ENCODE data around the gene DENND1B. TPM values are rescaled to one million over a fixed set of nuclear protein-coding genes. Genes with fewer than 3 reads are reported as not detected.

Gene DENND1B
- total RNA-seq, 3 donors from 2014 or later: 10.1 to 54.7 (median 29.8) TPM

GRCh38 chr1:197615693-197616011 lies 159.6 kb downstream of the DENND1B start:
- TF ChIP-seq POLR2A (IDR thresholded peaks at IDR 0.05): no peak
- no peak for TF ChIP-seq POLR2AphosphoS5 (IDR thresholded peaks at IDR 0.05)
- no peak for TF ChIP-seq CTCF (IDR thresholded peaks at IDR 0.05)
- no peak overlapping the region for H3K4me3 ChIP-seq
- no peak for DNase-seq (ENCODE audit: low spot score in 2 of 2)
- H3K27me3 ChIP-seq: no peaks in the 10 kb centered on the region
- intact Hi-C loops (cut with DNase I; ENCODE audit: low total_unique reads): no loop called here
- H3K4me1 ChIP-seq: no peaks in the 10 kb centered on the region
- no peaks in the 10 kb centered on the region for H3K9me3 ChIP-seq
- no peaks in the 10 kb centered on the region for H3K36me3 ChIP-seq
- no peak overlapping the region for H3K27ac ChIP-seq

- Histone ChIP-seq H3K4me3 (no peak overlapping the region), H3K4me1 (no peaks in the 10 kb centered on the region), H3K27me3 (no peaks in the 10 kb centered on the region), H3K9me3 (no peaks in the 10 kb centered on the region), H3K36me3 (no peaks in the 10 kb centered on the region), H3K27ac (no peak overlapping the region)
- TF ChIP-seq POLR2AphosphoS5 (IDR thresholded peaks at IDR 0.05): no peak
- TF ChIP-seq CTCF (IDR thresholded peaks at IDR 0.05): peak in 2 of 3 donors; percentile 42 to 49
- no peak for DNase-seq (ENCODE audit: low spot score in 2 of 2)
- intact Hi-C loops (cut with DNase I; ENCODE audit: low total_unique reads): no loop called here
Observed at GRCh38 chr1:197614916-197615692, 160.2 kb downstream of the DENND1B start.

GRCh38 chr1:197606168-197606845 lies 169.0 kb downstream of the DENND1B start:
- Histone ChIP-seq H3K27me3 (no peaks in the 10 kb centered on the region), H3K4me3 (no peak overlapping the region), H3K4me1 (no peaks in the 10 kb centered on the region), H3K9me3 (no peaks in the 10 kb centered on the region), H3K27ac (no peak overlapping the region), H3K36me3 (no peaks in the 10 kb centered on the region)
- TF ChIP-seq CTCF (IDR thresholded peaks at IDR 0.05) (no peak), POLR2AphosphoS5 (IDR thresholded peaks at IDR 0.05) (no peak), POLR2A (IDR thresholded peaks at IDR 0.05) (no peak)
- DNase-seq (ENCODE audit: low spot score in 2 of 2): no peak
- intact Hi-C loops (cut with DNase I; ENCODE audit: low total_unique reads): no loop called here

GRCh38 chr1:197604302-197604701 lies 171.0 kb downstream of the DENND1B start:
- intact Hi-C loops (cut with DNase I; ENCODE audit: low total_unique reads): no loop called here
- no peaks in the 10 kb centered on the region for H3K36me3 ChIP-seq
- H3K27me3 ChIP-seq: no peaks in the 10 kb centered on the region
- no peaks in the 10 kb centered on the region for H3K9me3 ChIP-seq
- TF ChIP-seq CTCF (IDR thresholded peaks at IDR 0.05) (no peak), POLR2A (IDR thresholded peaks at IDR 0.05) (no peak), POLR2AphosphoS5 (IDR thresholded peaks at IDR 0.05) (no peak)
- no peaks in the 10 kb centered on the region for H3K4me1 ChIP-seq
- no peak overlapping the region for H3K27ac ChIP-seq
- H3K4me3 ChIP-seq: no peak overlapping the region
- no peak for DNase-seq (ENCODE audit: low spot score in 2 of 2)

GRCh38 chr1:197600751-197601150 lies 174.5 kb downstream of the DENND1B start:
- Histone ChIP-seq H3K9me3 (no peaks in the 10 kb centered on the region), H3K4me1 (no peaks in the 10 kb centered on the region), H3K36me3 (no peaks in the 10 kb centered on the region), H3K27me3 (no peaks in the 10 kb centered on the region), H3K4me3 (no peak overlapping the region), H3K27ac (no peak overlapping the region)
- intact Hi-C loops (cut with DNase I; ENCODE audit: low total_unique reads): no loop called here
- no peak for TF ChIP-seq POLR2AphosphoS5 (IDR thresholded peaks at IDR 0.05)
- no peak for TF ChIP-seq POLR2A (IDR thresholded peaks at IDR 0.05)
- DNase-seq (ENCODE audit: low spot score in 2 of 2): no peak

All from breast epithelium (tissue), 4 donors.